ENCODE results near the gene N4BP3. TPM values are rescaled to one million over a fixed set of nuclear protein-coding genes. Genes with fewer than 3 reads are reported as not detected.

The N4BP3 gene
- total RNA-seq, 1 donor: 0.18 TPM

DNA sequence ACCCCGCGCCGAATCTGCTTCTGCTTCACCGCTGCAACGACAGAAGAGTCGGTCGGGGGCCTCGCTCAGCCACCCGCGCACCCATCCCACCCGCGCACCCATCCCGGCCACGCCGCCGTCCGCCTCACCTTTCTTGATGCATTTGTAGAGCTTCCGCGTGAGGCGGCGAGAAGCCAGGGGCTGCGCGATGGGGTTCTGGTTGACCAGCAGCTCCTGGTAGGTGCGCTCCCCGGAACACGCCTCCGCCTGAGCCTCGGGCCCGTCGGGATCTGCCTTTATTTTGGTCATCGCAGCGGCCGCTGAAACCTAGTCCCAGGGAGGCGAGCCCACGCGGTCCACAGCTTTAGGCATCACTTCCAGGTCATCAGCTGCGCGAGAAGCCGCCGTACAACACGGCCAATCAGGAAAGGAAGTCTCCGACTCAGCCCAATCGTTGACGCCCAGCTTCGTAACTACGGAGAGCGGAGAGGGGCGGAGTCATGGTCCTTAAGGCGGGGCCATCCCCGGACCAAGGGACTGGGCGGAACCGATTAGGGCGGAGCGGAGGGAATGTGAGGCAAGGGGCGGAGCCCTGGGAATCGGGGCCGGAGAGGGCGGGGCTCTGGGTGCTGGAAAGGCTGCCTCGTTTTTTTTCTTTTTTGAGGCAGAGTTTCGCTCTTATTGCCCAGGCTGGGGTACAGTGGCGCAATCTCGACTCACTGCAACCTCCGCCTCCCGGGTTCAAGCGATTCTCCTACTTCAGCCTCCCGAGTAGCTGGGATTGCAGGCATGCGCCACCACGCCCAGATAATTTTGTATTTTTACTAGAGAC is 40.4 kb downstream of the N4BP3 start, which contains the start of gene NHP2:
Gene NHP2 (minus strand): TSS at position 356 of the 811 bp plus-strand sequence. CDS start 68 bp downstream, at position 288.
- DNase-seq (ENCODE audit: low read depth): peak; percentile 99
- TF ChIP-seq CTCF (IDR thresholded peaks at IDR 0.05; ENCODE audit: insufficient read depth, low read length): no peak
- H3K4me3 ChIP-seq (ENCODE audit: low read depth, low read length): peak within 1 kb of the TSS; percentile 91

DNA sequence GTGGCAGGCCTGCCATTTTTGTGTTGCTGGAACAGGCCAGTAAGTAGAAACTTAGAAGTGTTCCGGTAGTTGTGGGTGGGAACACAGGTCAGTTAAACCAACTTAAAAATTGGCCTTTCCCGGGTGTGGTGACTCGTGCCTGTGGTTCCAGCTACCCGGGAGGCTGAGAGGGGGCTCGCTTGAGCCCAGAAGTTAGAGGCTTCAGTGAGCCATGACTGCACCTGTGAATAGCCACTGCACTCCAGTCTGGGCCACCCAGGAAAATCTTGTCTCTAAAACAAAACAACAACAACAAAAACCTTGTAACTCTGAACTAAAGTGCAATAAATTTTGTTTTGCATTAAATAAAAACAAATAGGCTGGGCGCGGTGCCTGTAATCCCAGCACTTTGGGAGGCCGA is 41.7 kb downstream of the N4BP3 start:
- H3K4me3 ChIP-seq (ENCODE audit: low read depth, low read length): no peak overlapping the region
- TF ChIP-seq CTCF (IDR thresholded peaks at IDR 0.05; ENCODE audit: insufficient read depth, low read length): no peak
- no peak for DNase-seq (ENCODE audit: low read depth)

DNA sequence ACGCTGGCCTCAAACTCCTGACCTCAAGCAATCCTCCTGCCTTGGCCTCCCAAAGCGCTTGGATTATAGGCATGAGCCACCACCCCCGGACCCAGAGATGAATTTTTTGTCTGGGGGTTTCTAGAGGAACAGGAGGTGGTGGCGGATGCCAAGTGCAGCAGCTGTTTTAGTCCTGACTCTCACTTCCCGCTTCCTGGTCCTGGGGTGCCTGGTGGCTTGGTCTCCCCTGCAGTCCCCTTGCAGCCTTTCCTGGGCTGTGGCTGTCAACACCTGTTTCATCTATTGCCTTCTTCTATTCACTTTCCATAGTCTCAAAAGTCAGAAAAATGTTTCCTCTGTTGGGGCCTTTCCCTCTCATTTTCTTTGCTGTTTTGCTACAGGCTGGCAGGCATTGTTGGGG is 46.8 kb downstream of the N4BP3 start:
- no peak for TF ChIP-seq CTCF (IDR thresholded peaks at IDR 0.05; ENCODE audit: insufficient read depth, low read length)
- no peak overlapping the region for H3K4me3 ChIP-seq (ENCODE audit: low read depth, low read length)
- no peak for DNase-seq (ENCODE audit: low read depth)

GRCh38 chr5:178162481-178162880 is 49.1 kb downstream of the N4BP3 start:
- H3K4me3 ChIP-seq (ENCODE audit: low read depth, low read length): no peak overlapping the region
- DNase-seq (ENCODE audit: low read depth): no peak
- no peak for TF ChIP-seq CTCF (IDR thresholded peaks at IDR 0.05; ENCODE audit: insufficient read depth, low read length)

GRCh38 chr5:178163772-178164735 is 50.7 kb downstream of the N4BP3 start:
- peak; percentile 65 for DNase-seq (ENCODE audit: low read depth)
- peak overlapping the region; percentile 55 for H3K4me3 ChIP-seq (ENCODE audit: low read depth, low read length)
- TF ChIP-seq CTCF (IDR thresholded peaks at IDR 0.05; ENCODE audit: insufficient read depth, low read length): peak; percentile 99

DNA sequence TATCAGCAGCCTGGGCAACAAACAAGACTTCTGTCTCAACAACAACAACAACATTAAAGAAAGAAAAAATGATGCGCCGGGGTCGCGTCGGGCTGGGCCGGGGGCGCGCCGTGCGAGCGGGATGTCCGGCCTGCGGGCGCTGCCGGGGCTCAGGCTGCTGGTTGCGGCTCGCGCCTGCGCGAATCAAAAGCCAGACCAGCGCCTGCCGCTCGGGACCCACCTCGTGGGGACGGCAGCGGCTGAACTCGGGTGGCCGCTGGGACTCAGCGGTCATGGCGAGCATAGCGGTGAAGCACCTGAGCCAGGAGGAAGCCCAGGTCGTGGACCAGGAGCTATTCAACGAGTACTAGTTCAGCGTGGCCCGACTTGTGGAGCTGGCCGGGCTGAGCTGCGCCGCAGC is 52.2 kb downstream of the N4BP3 start:
- DNase-seq (ENCODE audit: low read depth): no peak
- TF ChIP-seq CTCF (IDR thresholded peaks at IDR 0.05; ENCODE audit: insufficient read depth, low read length): no peak
- no peak overlapping the region for H3K4me3 ChIP-seq (ENCODE audit: low read depth, low read length)

Data from fibroblast of the aortic adventitia (primary cell).